Choroid plexus epithelial cell (primary cell): ENCODE measurements around the gene PKP3.

Source experiments
- DNase-seq: peaks from one replicate; pipeline ENCODE4 v3.0.0-alpha.2; 2010; ENCODE audit warnings: low read depth
- H3K4me3 ChIP-seq: 2 replicates; pipeline ENCODE4 v1.5.1; 2011; ENCODE audit warnings: low read depth, mild to moderate bottlenecking, control low read depth, low read length, moderate library complexity
- TF ChIP-seq, protein P1 (sequence below): conservative IDR thresholded peaks from 2 replicates; pipeline ENCODE4 v1.5.1; 2011; ENCODE audit warnings: low read depth, mild to moderate bottlenecking, control low read depth, inconsistent platforms, low read length, moderate library complexity

PKP3 gene

DNA sequence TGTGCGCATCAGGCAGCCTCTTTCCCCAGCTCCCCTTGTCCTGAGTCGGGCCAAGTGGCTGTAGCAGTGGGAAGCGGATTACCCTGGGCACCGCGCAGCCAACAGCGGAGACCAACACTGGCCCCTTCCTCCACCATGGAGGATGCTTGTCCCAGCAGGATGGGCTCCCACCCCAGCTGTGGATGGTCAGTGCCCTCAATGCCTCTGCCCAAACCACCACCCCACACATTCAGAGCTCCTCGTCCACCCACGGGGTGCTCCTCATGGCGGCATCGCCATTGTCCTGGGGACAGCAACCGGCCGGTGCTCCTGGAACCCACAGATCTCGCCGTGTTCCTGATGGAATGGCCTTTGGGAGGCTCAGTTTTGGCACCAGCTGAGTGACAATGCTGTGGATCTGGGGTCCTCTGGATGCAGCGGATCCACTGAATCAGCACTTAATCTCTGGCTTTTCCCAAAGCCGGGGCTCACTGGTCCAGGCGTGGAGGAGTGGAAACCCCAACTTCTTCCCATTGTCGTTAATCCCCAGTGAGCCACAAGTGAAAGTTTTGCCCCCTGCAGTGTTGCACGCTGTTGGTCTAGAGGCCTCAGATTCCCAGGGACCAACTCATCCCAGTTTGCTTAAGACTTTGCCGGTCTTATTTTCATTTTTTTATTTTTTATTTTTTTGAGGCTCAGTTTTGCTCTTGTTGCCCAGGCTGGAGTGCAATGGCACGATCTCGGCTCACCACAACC lies 28.9 kb upstream of the PKP3 start:
- no peak overlapping the region for H3K4me3 ChIP-seq

DNA sequence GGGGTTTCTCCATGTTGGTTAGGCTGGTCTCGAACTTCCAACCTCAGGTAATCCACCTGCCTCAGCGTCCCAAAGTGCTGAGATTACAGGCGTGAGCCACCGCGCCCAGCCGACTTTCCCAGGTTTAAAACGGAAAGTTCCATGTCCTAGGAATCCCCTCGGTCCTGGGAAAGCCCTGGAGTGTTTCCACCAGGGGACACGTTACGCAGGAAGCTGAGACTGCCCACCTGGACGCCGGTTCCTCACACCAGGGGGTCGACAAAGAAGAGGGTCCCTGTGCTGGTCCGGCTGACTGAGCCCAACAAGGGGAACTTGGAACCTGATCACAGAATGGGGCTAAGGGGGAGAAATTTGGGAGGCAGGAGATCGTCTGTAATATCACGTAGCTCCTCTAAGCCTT lies 28.2 kb upstream of the PKP3 start:
- TF ChIP-seq, protein P1, sequence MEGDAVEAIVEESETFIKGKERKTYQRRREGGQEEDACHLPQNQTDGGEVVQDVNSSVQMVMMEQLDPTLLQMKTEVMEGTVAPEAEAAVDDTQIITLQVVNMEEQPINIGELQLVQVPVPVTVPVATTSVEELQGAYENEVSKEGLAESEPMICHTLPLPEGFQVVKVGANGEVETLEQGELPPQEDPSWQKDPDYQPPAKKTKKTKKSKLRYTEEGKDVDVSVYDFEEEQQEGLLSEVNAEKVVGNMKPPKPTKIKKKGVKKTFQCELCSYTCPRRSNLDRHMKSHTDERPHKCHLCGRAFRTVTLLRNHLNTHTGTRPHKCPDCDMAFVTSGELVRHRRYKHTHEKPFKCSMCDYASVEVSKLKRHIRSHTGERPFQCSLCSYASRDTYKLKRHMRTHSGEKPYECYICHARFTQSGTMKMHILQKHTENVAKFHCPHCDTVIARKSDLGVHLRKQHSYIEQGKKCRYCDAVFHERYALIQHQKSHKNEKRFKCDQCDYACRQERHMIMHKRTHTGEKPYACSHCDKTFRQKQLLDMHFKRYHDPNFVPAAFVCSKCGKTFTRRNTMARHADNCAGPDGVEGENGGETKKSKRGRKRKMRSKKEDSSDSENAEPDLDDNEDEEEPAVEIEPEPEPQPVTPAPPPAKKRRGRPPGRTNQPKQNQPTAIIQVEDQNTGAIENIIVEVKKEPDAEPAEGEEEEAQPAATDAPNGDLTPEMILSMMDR, result no peak
- H3K4me3 ChIP-seq, result no peak overlapping the region
- no peak for DNase-seq

More for the DNA sequence above, 28.9 kb upstream of the PKP3 start:
- peak; percentile 34 for DNase-seq
- TF ChIP-seq, protein P1, result no peak

DNA sequence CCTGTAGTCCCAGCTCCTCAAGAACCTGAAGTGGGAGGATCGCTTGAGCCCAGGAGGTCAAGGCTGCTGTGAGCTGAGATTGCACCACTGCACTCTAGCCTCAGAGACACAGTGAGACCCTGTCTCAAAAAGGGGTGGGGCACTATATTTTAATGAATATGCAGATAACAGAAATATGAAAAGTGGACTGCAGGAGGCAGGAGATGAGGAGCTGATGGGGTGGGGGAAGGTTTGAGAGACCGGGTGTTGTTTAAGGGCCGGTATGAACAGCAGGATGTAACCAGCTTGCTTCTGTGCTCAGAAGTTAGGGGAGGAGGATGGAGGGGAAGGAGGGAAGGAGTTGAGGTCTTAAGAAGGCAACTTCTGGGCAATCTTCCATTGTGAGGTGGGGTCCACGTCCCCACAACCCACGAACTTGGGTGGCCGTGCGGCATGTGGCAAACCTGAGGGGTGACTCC lies 26.0 kb upstream of the PKP3 start:
- no peak overlapping the region for H3K4me3 ChIP-seq
- DNase-seq, result no peak

DNA sequence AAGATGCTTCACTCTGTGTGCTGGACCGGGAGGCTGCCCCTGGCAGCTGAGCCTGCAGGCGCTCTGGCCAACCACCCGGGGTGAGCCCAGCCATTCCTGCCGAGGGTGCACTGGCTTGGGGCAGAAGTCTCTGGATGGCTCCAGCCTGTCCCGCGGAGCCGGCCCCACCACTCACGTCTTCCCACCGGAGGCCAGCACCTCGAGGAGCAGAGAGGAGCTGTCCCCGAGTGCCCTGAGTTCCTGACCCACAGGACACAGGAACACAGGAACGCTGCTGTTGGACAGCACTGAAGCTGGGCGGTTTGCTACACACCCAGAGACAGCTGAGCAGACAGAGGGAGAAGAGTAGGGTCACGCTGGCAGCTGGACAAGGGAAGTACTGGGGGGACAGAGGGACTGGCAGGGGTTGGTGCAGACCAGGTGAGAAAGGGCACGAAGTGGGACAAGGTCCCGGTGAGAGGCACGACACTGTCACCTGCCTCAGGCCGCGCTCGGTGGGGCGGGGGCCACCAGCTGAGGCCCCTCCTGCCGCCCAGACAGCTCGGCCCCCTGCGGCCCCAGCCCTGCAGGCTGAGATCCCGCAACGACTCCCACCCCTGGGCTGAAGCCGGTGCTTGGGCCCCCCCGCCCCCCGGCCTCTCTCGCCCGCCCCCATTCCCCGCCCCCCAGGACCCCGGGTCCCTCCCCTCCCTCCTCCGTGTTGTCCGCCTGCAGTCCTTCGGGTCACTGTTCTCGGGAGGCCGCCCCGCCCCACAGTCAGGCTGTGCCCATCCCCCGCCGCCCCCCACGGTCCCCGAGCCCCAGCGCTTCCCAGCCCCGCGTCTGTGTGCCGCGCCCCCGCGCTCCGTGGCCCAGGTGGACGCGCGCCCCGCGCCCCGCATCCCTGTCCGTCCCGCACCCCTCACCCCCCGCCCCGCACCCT lies 25.3 kb upstream of the PKP3 start:
- no peak overlapping the region for H3K4me3 ChIP-seq
- peak; percentile 25 for DNase-seq
- TF ChIP-seq, protein P1, result no peak

More for the DNA sequence above, 26.0 kb upstream of the PKP3 start:
- TF ChIP-seq, protein P1, result no peak

DNA sequence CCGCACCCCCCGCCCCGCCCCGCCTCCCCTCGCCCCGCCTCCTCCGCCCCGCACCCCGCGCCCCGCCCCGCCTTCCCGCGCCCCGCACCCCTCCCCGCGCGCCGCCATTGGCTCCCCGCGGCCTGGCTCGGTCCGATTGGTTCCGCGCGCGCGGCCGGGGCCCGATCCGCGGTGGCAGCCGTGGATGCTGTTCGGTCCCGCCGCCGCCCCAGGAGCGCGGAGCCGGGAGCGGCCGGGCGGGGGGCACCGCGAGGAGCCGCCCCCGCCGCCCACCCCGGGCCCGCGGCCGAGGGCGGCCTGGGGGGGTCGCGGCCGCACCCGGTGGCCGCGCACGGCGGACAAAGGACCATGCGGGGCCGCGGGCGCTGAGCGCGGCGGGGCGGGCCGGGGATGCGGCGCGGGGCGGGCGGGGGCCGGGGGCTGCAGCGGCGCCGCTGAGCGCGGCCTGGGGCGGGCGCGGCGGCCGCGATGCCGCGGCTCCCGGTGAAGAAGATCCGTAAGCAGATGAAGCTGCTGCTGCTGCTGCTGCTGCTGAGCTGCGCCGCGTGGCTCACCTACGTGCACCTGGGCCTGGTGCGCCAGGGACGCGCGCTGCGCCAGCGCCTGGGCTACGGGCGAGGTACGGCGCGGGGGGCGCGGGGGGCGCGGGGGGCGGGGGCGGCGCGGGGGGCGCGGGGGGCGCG lies 24.5 kb upstream of the PKP3 start, which contains the start of gene B4GALNT4:
Gene B4GALNT4 (plus strand): TSS at position 164 of the 683 bp plus-strand sequence. CDS start 305 bp downstream, at position 469.
- TF ChIP-seq, protein P1, result no peak
- no peak for DNase-seq
- no peak within 1 kb of the TSS for H3K4me3 ChIP-seq

DNA sequence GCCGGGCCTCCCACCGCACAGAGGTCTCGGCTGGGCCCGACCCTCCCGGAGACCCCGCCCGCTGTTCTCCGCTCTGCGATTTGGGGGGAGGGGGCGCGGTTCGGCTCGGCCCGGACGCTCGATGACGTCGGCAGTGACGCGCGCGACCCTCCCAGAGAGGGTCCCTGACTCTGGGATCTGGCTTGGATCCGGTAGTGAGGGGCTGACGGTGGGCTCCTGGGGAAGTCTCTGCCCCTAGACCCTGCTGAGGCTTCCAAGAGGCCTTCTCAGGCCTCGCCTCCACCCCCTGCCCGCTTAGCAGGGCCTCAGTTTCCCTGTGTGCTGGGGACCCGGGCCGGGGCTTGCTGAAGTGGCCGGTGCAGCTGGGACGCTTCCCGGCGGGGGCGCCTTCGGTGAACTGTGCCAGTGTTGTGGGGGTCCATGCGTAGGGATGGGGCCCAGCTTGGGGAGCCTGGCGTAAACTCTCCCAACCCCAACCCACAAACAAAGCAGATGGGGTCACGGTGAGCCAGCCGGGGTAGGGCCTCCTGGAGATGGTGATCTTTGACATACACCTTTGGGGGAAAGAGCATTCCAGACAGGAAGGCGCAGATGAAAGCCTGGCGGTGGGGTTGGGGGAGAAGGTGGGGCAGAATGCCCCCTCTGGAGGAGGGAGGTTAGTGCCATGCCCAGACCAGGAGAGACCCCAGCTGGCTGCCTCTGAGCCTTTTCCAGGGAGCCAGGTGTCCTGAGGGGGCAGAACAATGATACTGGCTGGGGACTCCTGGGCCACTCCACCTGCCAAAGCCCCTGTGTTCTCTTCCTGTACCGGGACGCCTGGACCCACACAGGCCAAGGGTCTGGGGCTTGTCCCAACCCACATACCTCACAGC lies 23.7 kb upstream of the PKP3 start:
- DNase-seq, result no peak
- TF ChIP-seq, protein P1, result no peak
- no peak overlapping the region for H3K4me3 ChIP-seq
